Thyroid gland (tissue), 4 donors: ENCODE measurements around the gene NR1H2.

Experiments
- POLR2A ChIP-seq, 2 donors: fragments of 450-650 bp; IDR thresholded peaks; one replicate each; pipeline ENCODE4 v1.6.1; 2017; ENCODE audit warnings: antibody characterized with exemption in 2 of 2, mild to moderate bottlenecking in 2 of 2, moderate library complexity in 1 of 2
- TF ChIP-seq, protein P1 (sequence below), 6 experiments: fragments of 200-600 bp in 3 of 6; fragments of 450-650 bp in 3 of 6; sonication (generic) in 3 of 6; IDR thresholded peaks; one replicate each; pipeline ENCODE4 v1.5.1; 2016 to 2019; ENCODE audit warnings: antibody characterized with exemption in 6 of 6, mild to moderate bottlenecking in 2 of 6, inconsistent platforms in 1 of 6, moderate library complexity in 1 of 6

DNA sequence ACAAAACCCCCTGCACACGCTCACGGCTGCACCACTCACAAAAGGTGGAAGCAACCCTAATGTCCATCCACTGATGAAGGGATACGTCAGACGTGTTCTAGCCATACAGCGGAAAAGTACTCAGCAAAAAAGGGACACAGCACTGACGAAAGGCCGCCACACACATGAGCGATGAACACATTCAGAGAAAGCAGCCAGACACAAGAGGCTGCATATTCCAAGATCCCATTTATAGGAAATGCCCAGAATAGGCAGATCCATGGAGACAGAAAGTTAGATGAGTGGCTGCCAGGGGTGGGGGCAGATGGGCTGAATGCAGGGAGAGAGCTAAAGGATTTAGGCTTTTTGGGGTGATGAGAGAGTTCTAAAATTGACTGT, 11.6 kb downstream of the NR1H2 start:
- TF ChIP-seq, protein P1, sequence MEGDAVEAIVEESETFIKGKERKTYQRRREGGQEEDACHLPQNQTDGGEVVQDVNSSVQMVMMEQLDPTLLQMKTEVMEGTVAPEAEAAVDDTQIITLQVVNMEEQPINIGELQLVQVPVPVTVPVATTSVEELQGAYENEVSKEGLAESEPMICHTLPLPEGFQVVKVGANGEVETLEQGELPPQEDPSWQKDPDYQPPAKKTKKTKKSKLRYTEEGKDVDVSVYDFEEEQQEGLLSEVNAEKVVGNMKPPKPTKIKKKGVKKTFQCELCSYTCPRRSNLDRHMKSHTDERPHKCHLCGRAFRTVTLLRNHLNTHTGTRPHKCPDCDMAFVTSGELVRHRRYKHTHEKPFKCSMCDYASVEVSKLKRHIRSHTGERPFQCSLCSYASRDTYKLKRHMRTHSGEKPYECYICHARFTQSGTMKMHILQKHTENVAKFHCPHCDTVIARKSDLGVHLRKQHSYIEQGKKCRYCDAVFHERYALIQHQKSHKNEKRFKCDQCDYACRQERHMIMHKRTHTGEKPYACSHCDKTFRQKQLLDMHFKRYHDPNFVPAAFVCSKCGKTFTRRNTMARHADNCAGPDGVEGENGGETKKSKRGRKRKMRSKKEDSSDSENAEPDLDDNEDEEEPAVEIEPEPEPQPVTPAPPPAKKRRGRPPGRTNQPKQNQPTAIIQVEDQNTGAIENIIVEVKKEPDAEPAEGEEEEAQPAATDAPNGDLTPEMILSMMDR (IDR thresholded peaks at IDR 0.05) = no peak
- no peak for TF ChIP-seq POLR2A (IDR thresholded peaks at IDR 0.05)
